Measurements from ENCODE around the gene CDIPT.

CDIPT gene

DNA sequence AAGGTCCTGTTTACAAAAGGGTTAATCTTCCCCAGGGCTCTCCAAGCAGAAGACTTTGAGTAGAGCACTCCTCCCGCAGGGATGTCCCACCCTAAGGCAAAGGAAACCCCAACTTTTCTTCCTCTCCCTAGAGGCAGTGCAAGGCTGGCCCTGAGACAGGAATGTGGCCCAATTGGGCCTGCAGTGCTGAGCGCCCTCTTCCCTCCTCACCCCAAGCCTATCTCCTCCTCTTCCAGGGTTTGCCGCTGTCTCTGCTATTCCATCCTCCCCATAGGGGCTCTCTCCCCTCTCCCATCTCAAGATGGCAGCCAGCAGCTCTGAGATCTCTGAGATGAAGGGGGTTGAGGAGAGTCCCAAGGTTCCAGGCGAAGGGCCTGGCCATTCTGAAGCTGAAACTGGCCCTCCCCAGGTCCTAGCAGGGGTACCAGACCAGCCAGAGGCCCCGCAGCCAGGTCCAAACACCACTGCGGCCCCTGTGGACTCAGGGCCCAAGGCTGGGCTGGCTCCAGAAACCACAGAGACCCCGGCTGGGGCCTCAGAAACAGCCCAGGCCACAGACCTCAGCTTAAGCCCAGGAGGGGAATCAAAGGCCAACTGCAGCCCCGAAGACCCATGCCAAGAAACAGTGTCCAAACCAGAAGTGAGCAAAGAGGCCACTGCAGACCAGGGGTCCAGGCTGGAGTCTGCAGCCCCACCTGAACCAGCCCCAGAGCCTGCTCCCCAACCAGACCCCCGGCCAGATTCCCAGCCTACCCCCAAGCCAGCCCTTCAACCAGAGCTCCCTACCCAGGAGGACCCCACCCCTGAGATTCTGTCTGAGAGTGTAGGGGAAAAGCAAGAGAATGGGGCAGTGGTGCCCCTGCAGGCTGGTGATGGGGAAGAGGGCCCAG lies 50.0 kb downstream of the CDIPT start:
- Histone ChIP-seq H3K27ac (ENCODE audit: low read length) (no peak overlapping the region), H3K27me3 (ENCODE audit: control insufficient read depth, insufficient read depth, low read length) (no peaks in the 10 kb centered on the region)

DNA sequence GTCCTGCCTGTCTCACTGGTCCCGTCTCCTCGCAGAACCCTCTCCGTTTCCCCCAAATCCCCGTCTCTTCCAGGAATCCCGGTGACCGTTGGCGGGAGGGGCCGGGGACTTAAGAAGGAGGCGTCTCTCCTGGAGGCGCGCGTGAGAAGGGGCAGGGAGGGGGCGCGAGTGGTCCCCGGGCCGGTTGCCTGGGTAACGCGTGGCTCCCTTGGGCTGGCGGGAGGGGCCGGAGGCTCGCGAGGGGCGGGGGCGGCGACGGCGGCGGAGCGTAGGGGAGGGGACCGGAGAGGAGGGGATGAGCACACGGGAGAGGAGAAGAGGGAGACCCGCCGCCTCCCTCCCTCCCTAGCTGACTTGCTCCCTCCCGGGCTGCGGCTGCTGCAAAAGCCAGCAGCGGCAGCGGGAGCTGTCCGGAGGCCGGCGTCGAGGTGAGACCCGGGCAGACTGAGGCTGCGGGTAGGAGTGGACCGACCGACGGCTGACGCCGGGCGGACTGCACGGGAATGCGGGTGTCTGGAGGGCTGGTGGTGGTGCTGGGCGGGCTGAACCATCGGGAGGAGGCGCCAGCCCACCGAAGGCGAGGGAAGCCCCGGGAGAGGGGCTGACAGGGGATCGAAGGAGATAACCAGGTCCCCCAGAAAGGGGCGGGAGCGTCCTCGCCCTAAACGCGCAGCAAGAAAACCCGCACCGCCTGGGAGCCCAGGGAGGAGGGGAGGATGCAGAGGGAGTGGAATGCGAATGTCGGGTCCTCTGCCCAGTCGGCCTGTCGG lies 50.9 kb downstream of the CDIPT start, which contains the start of gene PRRT2:
TSS of gene PRRT2 (plus strand) at position 298 of the 770 bp plus-strand sequence. CDS start 862 bp downstream, outside the sequence.
- no peaks in the 10 kb centered on the region for H3K9me3 ChIP-seq (ENCODE audit: control insufficient read depth, low read depth, low read length)
- H3K4me3 ChIP-seq (ENCODE audit: low read length) = peak within 1 kb of the TSS; percentile 81
- peak within 1 kb of the TSS; percentile 72 for H3K9ac ChIP-seq (ENCODE audit: low read length)
- H3K27ac ChIP-seq (ENCODE audit: low read length) = peak within 1 kb of the TSS; percentile 60
- no peaks in the 10 kb centered on the region for H3K27me3 ChIP-seq (ENCODE audit: control insufficient read depth, insufficient read depth, low read length)
- H3K36me3 ChIP-seq (ENCODE audit: control insufficient read depth, low read depth, low read length) = peaks cover 16% of the 10 kb centered on the region
- H3K4me1 ChIP-seq (ENCODE audit: control insufficient read depth, low read depth, low read length) = peaks cover 42% of the 10 kb centered on the region

More for the DNA sequence above, 50.0 kb downstream of the CDIPT start:
- peaks cover 42% of the 10 kb centered on the region for H3K4me1 ChIP-seq (ENCODE audit: control insufficient read depth, low read depth, low read length)
- H3K36me3 ChIP-seq (ENCODE audit: control insufficient read depth, low read depth, low read length) = peaks cover 18% of the 10 kb centered on the region
- H3K9me3 ChIP-seq (ENCODE audit: control insufficient read depth, low read depth, low read length) = no peaks in the 10 kb centered on the region
- H3K9ac ChIP-seq (ENCODE audit: low read length) = peak overlapping the region; percentile 72
- peak overlapping the region; percentile 81 for H3K4me3 ChIP-seq (ENCODE audit: low read length)

DNA sequence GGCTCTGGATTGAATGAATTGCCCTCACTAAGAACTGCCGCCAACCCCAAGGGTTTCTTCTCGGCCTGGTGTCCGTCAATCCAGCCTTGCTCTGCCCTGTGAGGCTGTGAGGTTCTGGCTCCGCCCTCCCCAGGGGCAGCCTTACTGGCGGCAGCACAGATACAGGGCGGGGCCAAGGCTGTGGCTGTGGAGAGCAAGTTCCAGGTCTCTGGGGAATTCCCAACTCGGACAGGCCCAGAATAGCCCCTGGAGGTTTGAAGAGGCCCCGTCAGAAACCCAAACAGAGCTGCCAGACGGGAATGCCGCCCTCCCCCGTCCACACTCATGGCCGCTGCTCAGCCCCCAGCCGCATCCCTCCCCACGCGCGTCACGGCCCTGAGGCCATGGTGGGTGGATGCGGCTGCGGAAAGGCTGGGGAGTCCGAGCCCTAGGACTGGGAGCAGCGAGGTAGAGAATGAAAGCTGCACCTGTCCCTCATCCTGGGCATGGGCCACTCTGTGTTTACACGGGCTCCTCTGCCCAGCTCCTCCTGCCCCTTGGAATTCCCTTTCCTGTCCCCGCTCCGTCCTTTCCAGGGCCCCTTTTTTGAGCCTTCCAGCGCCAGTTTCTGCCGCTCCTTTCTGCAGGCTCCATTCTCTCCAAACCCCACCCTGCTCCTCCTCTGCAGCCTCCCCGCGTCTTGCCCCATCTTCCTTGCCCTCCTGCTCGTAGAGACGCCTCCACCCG lies 51.7 kb downstream of the CDIPT start:
- no peaks in the 10 kb centered on the region for H3K27me3 ChIP-seq (ENCODE audit: control insufficient read depth, insufficient read depth, low read length)
- H3K9me3 ChIP-seq (ENCODE audit: control insufficient read depth, low read depth, low read length) = no peaks in the 10 kb centered on the region
- H3K9ac ChIP-seq (ENCODE audit: low read length) = peak overlapping the region; percentile 72
- peaks cover 16% of the 10 kb centered on the region for H3K36me3 ChIP-seq (ENCODE audit: control insufficient read depth, low read depth, low read length)
- peak overlapping the region; percentile 60 for H3K27ac ChIP-seq (ENCODE audit: low read length)
- H3K4me3 ChIP-seq (ENCODE audit: low read length) = peak overlapping the region; percentile 81
- peaks cover 42% of the 10 kb centered on the region for H3K4me1 ChIP-seq (ENCODE audit: control insufficient read depth, low read depth, low read length)

DNA sequence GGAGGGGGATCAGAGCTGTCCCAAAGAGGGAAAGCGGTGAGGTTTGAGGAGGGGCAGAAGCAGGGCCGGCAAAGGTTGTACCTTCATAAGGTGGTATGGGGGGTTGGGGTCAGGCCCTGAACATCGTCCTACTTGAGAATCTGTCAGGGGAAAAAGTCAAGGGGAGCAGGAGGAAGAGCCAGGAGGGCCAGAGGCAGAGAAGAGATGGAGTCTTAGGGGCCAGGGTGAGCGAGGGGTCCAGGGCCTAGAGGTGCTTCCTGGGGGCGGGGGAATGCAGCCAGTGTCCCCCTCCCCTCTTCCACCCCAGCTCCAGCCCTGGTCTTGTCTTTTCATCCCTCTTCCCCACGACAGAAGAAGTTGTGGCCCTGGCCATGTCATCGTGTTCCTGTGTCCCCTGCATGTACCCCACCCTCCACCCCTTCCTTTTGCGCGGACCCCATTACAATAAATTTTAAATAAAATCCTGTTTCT lies 52.3 kb downstream of the CDIPT start:
- Histone ChIP-seq H3K36me3 (ENCODE audit: control insufficient read depth, low read depth, low read length) (peaks cover 16% of the 10 kb centered on the region), H3K27ac (ENCODE audit: low read length) (no peak overlapping the region), H3K9ac (ENCODE audit: low read length) (peak overlapping the region; percentile 31), H3K9me3 (ENCODE audit: control insufficient read depth, low read depth, low read length) (no peaks in the 10 kb centered on the region), H3K4me3 (ENCODE audit: low read length) (peak overlapping the region; percentile 81), H3K4me1 (ENCODE audit: control insufficient read depth, low read depth, low read length) (peaks cover 42% of the 10 kb centered on the region), H3K27me3 (ENCODE audit: control insufficient read depth, insufficient read depth, low read length) (no peaks in the 10 kb centered on the region)

DNA sequence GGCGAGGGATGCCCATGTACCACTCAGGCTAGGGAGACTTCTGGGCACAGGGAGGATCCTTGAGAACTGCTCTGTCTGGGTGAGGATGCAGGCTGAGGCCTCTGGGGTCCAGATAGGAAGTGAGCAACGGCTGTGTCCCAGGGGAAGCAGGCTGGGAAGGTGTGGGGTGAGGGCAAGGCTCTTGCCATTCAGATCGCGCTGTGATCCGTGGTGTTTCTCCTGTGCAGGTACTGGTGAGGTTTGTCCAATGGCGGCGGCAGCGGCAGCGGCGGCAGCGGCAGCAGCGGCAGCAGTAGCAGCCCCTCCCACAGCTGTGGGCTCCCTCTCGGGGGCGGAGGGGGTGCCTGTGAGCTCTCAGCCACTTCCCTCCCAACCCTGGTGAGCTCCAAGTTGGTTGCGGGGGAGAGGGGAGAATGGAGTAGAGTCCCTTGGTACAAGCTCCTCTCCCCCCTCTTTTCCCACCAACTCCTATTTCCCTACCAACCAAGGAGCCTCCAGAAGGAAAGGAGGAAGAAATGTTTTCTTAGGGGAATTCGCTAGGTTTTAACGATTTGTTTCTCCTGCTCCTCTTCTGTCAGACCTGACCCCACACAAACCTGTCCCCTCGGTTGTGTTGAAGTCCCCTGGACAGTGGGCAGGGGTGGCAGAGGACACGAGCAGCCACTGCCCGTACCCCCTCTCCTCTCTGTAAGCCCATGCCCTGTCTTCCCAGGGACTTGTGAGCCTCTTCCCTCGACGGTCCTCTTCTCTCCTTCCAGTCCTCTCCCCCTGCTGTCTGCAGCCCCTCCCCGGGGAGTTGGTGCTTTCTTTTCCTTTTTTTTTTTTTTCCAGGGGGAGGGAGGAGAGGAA lies 53.0 kb downstream of the CDIPT start:
- no peak overlapping the region for H3K9ac ChIP-seq (ENCODE audit: low read length)

DNA sequence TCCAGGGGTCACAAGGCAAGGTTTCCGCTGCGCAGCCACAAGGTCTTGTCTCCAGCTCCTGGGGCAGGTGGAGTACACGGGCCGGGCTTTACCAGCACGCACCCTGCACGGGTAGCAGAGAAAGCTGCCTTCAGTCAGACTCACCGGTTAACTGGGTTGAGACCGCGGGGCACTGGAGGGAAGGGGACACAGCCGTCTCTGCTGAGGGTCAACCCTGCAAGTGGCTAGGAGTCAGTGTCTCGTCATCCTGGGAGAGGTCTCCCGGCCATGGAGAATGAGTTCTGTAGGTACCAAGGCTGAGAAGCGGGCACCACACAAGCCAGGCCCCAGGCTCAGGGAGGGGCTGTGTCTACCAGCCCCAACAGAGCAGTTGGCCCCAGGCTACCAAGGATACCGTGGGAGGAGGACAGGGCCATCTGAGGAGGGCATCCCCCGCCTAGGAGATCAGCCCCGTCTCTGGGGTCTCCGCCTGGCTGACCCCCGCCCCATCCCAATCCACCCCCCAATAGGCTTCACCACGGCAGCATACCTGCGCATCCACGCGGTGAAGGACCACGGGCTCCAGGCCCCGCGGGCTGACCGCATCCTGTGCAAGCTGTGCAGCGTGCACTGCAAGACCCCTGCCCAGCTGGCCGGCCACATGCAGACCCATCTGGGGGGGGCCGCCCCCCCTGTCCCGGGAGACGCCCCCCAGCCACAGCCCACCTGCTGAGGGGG lies 53.8 kb downstream of the CDIPT start:
- peaks cover 19% of the 10 kb centered on the region for H3K36me3 ChIP-seq (ENCODE audit: control insufficient read depth, low read depth, low read length)
- H3K9me3 ChIP-seq (ENCODE audit: control insufficient read depth, low read depth, low read length) = no peaks in the 10 kb centered on the region
- H3K27ac ChIP-seq (ENCODE audit: low read length) = no peak overlapping the region
- peak overlapping the region; percentile 86 for H3K4me3 ChIP-seq (ENCODE audit: low read length)
- H3K9ac ChIP-seq (ENCODE audit: low read length) = no peak overlapping the region
- peaks cover 47% of the 10 kb centered on the region for H3K4me1 ChIP-seq (ENCODE audit: control insufficient read depth, low read depth, low read length)
- H3K27me3 ChIP-seq (ENCODE audit: control insufficient read depth, insufficient read depth, low read length) = no peaks in the 10 kb centered on the region

More for the DNA sequence above, 53.0 kb downstream of the CDIPT start:
- Histone ChIP-seq H3K36me3 (ENCODE audit: control insufficient read depth, low read depth, low read length) (peaks cover 16% of the 10 kb centered on the region), H3K27me3 (ENCODE audit: control insufficient read depth, insufficient read depth, low read length) (no peaks in the 10 kb centered on the region), H3K4me3 (ENCODE audit: low read length) (peak overlapping the region; percentile 81), H3K27ac (ENCODE audit: low read length) (no peak overlapping the region), H3K4me1 (ENCODE audit: control insufficient read depth, low read depth, low read length) (peaks cover 42% of the 10 kb centered on the region), H3K9me3 (ENCODE audit: control insufficient read depth, low read depth, low read length) (no peaks in the 10 kb centered on the region)

Data from iPS-18a (cell line).